GM23338 (cell line): ENCODE results near the gene SERPINA9. TPM values are rescaled to one million over a fixed set of nuclear protein-coding genes. Genes with fewer than 3 reads are reported as not detected.

Experiments
- ATAC-seq: fragments of 200-7000 bp; cut with Tn5 transposase; 3 replicates; pipeline ENCODE4 v1.9.1; 2020
- DNase-seq: peaks from one replicate; pipeline ENCODE4 v3.0.0-alpha.2; 2015; ENCODE audit warnings: low spot score
- H2AFZ ChIP-seq: fragments of 200-600 bp; sonication (generic); 2 replicates; pipeline ENCODE4 v1.8.0; 2016; ENCODE audit warnings: antibody characterized with exemption, mild to moderate bottlenecking, moderate library complexity
- H3F3A ChIP-seq: fragments of 200-600 bp; sonication (generic); replicated peaks from 2 replicates; pipeline ENCODE4 v1.8.0; 2017; ENCODE audit warnings: antibody characterized with exemption, mixed run types, low read depth
- H3K27ac ChIP-seq: fragments of 200-600 bp; sonication (generic); 2 replicates; pipeline ENCODE4 v1.6.1; 2016; ENCODE audit warnings: low read depth
- H3K27me3 ChIP-seq: fragments of 200-600 bp; sonication (generic); 2 replicates; pipeline ENCODE4 v1.8.0; 2016; ENCODE audit warnings: mild to moderate bottlenecking, mixed run types, moderate library complexity; ENCODE audit not compliant: insufficient read depth
- H3K36me3 ChIP-seq: fragments of 200-600 bp; sonication (generic); 2 replicates; pipeline ENCODE4 v1.8.0; 2016; ENCODE audit warnings: mild to moderate bottlenecking; ENCODE audit not compliant: insufficient read depth
- H3K4me1 ChIP-seq: fragments of 200-600 bp; sonication (generic); 2 replicates; pipeline ENCODE4 v1.8.0; 2016; ENCODE audit warnings: mild to moderate bottlenecking, moderate library complexity; ENCODE audit not compliant: insufficient read depth
- H3K4me2 ChIP-seq: fragments of 200-600 bp; sonication (generic); 2 replicates; pipeline ENCODE4 v1.7.1; 2017; ENCODE audit warnings: mixed run types
- H3K4me3 ChIP-seq: fragments of 200-600 bp; sonication (generic); 2 replicates; pipeline ENCODE4 v1.6.1; 2016; ENCODE audit warnings: mixed run types
- H3K79me2 ChIP-seq: fragments of 200-600 bp; sonication (generic); replicated peaks from 2 replicates; pipeline ENCODE4 v1.8.0; 2017; ENCODE audit warnings: mild to moderate bottlenecking; ENCODE audit not compliant: insufficient read depth
- H3K9me2 ChIP-seq: fragments of 200-600 bp; sonication (generic); 2 replicates; pipeline ENCODE4 v1.8.0; 2017; ENCODE audit not compliant: insufficient read depth
- H4K20me1 ChIP-seq: fragments of 200-600 bp; sonication (generic); replicated peaks from 2 replicates; pipeline ENCODE4 v1.8.0; 2017; ENCODE audit warnings: mild to moderate bottlenecking; ENCODE audit not compliant: insufficient read depth
- H3K27ac Mint-ChIP-seq: 2 replicates; pipeline ENCODE4 v1.8.0; 2020; ENCODE audit warnings: inconsistent platforms, mild to moderate bottlenecking, moderate library complexity, mixed read lengths
- H3K27me3 Mint-ChIP-seq: 3 replicates; pipeline ENCODE4 v1.8.0; 2022; ENCODE audit warnings: low read depth, mild to moderate bottlenecking, moderate library complexity, mixed read lengths, inconsistent platforms; ENCODE audit not compliant: insufficient read depth, poor library complexity
- H3K36me3 Mint-ChIP-seq: 3 replicates; pipeline ENCODE4 v1.8.0; 2021; ENCODE audit warnings: low read depth, mild to moderate bottlenecking, inconsistent platforms, moderate library complexity, mixed read lengths
- H3K4me1 Mint-ChIP-seq: 3 replicates; pipeline ENCODE4 v1.8.0; 2020; ENCODE audit warnings: mild to moderate bottlenecking, inconsistent platforms, mixed read lengths
- H3K4me3 Mint-ChIP-seq: 3 replicates; pipeline ENCODE4 v1.8.0; 2021; ENCODE audit warnings: moderate library complexity, mild to moderate bottlenecking, inconsistent platforms, mixed read lengths
- H3K9me3 Mint-ChIP-seq: 3 replicates; pipeline ENCODE4 v1.8.0; 2020; ENCODE audit warnings: moderate library complexity, mild to moderate bottlenecking, inconsistent platforms, mixed read lengths
- CREB1 ChIP-seq: fragments of 250-450 bp; sonication (Bioruptor Pico); IDR thresholded peaks from 2 replicates; pipeline ENCODE4 v1.5.0; 2020; ENCODE audit warnings: low read depth, mild to moderate bottlenecking, moderate library complexity
- EZH2 ChIP-seq: fragments of 200-600 bp; sonication (generic); IDR thresholded peaks from one replicate; pipeline ENCODE4 v1.8.0; 2017; ENCODE audit warnings: antibody characterized with exemption, mild to moderate bottlenecking, low read depth; ENCODE audit not compliant: unreplicated experiment
- EZH2phosphoT487 ChIP-seq: fragments of 200-600 bp; sonication (generic); IDR thresholded peaks from one replicate; pipeline ENCODE4 v1.8.1; 2018; ENCODE audit warnings: antibody characterized with exemption; ENCODE audit not compliant: unreplicated experiment
- JUNB ChIP-seq: IDR thresholded peaks from one replicate; pipeline ENCODE4 v1.6.1; 2016; ENCODE audit warnings: antibody characterized with exemption; ENCODE audit not compliant: unreplicated experiment
- NANOG ChIP-seq: IDR thresholded peaks from 2 replicates; pipeline ENCODE4 v1.6.1; 2016; ENCODE audit warnings: antibody characterized with exemption, borderline replicate concordance
- POLR2AphosphoS5 ChIP-seq: IDR thresholded peaks from 2 replicates; pipeline ENCODE4 v1.6.1; 2016; ENCODE audit warnings: antibody characterized with exemption, low read depth
- STAT1 ChIP-seq: IDR thresholded peaks from one replicate; pipeline ENCODE4 v1.6.1; 2016; ENCODE audit warnings: antibody characterized with exemption; ENCODE audit not compliant: unreplicated experiment
- ZNF114 ChIP-seq: fragments of 250-450 bp; sonication (Bioruptor Pico); IDR thresholded peaks from 2 replicates; pipeline ENCODE4 v1.5.0; 2020; ENCODE audit warnings: mild to moderate bottlenecking, moderate library complexity
- ZNF331 ChIP-seq: fragments of 250-450 bp; sonication (Bioruptor Pico); IDR thresholded peaks from 2 replicates; pipeline ENCODE4 v1.5.0; 2020; ENCODE audit warnings: low read depth, mild to moderate bottlenecking, moderate library complexity
- polyA plus RNA-seq: library from polyadenylated mRNA; unstranded; fragments of >200 nt; fragmentation: Nextera tagmentation; extraction: Ambion mirVana; gene quantifications from 2 replicates; pipeline ENCODE4 v1.2.1, GENCODE V29; 2016
- total RNA-seq: library from RNA; depleted of rRNA; stranded (reverse); fragments of >200 nt; shearing (Covaris generic); gene quantifications from 2 replicates; pipeline ENCODE4 v1.2.3, GENCODE V29; 2014
- TF ChIP-seq, protein P1 (sequence below): IDR thresholded peaks from 2 replicates; pipeline ENCODE4 v1.6.1; 2016; ENCODE audit warnings: antibody characterized with exemption
- TF ChIP-seq, protein P2 (sequence below): fragments of 250-450 bp; sonication (Bioruptor Pico); IDR thresholded peaks from 2 replicates; pipeline ENCODE4 v1.5.0; 2020; ENCODE audit warnings: mild to moderate bottlenecking, moderate library complexity
- TF ChIP-seq, protein P3 (sequence below): IDR thresholded peaks from one replicate; pipeline ENCODE4 v1.6.1; 2018; ENCODE audit warnings: antibody characterized with exemption; ENCODE audit not compliant: unreplicated experiment
- TF ChIP-seq, protein P4 (sequence below), 2 experiments: fragments of 200-600 bp in 1 of 2; sonication (generic) in 1 of 2; conservative IDR thresholded peaks; 2 replicates each; pipeline versions ENCODE4 v1.5.1 to v1.6.1; 2016 to 2017; ENCODE audit warnings: antibody characterized with exemption in 2 of 2, low read depth in 2 of 2, mild to moderate bottlenecking in 2 of 2, moderate library complexity in 1 of 2

SERPINA9 gene
- total and polyA plus RNA-seq, 2 experiments from 2014 or later: not detected

DNA sequence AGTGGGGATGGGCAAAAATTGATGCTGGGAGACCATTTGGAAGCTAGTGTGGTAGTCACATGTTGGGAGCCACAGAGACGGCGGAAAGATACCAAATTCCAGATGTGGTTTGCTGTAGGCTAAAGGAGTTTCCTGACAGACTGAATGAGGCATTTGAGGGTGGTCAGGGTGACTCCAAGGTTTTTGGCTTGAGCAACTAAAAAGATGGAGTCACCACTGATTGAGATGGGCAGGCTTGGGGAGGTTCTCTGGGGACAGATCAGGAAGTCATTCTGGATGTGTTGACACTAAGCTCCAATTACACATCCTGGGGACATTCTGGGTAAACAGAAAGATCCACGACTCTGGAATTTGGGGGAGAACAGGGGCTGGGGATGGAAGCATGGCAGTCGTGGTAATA is 15.5 kb upstream of the SERPINA9 start:
- TF ChIP-seq, protein P1, sequence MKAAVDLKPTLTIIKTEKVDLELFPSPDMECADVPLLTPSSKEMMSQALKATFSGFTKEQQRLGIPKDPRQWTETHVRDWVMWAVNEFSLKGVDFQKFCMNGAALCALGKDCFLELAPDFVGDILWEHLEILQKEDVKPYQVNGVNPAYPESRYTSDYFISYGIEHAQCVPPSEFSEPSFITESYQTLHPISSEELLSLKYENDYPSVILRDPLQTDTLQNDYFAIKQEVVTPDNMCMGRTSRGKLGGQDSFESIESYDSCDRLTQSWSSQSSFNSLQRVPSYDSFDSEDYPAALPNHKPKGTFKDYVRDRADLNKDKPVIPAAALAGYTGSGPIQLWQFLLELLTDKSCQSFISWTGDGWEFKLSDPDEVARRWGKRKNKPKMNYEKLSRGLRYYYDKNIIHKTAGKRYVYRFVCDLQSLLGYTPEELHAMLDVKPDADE: no peak
- TF ChIP-seq EZH2phosphoT487 (no peak), JUNB (no peak), CREB1 (no peak), NANOG (no peak), ZNF114 (no peak), STAT1 (no peak), EZH2 (no peak), POLR2AphosphoS5 (no peak), ZNF331 (CRISPR knock-in tag) (no peak)
- TF ChIP-seq, protein P2, sequence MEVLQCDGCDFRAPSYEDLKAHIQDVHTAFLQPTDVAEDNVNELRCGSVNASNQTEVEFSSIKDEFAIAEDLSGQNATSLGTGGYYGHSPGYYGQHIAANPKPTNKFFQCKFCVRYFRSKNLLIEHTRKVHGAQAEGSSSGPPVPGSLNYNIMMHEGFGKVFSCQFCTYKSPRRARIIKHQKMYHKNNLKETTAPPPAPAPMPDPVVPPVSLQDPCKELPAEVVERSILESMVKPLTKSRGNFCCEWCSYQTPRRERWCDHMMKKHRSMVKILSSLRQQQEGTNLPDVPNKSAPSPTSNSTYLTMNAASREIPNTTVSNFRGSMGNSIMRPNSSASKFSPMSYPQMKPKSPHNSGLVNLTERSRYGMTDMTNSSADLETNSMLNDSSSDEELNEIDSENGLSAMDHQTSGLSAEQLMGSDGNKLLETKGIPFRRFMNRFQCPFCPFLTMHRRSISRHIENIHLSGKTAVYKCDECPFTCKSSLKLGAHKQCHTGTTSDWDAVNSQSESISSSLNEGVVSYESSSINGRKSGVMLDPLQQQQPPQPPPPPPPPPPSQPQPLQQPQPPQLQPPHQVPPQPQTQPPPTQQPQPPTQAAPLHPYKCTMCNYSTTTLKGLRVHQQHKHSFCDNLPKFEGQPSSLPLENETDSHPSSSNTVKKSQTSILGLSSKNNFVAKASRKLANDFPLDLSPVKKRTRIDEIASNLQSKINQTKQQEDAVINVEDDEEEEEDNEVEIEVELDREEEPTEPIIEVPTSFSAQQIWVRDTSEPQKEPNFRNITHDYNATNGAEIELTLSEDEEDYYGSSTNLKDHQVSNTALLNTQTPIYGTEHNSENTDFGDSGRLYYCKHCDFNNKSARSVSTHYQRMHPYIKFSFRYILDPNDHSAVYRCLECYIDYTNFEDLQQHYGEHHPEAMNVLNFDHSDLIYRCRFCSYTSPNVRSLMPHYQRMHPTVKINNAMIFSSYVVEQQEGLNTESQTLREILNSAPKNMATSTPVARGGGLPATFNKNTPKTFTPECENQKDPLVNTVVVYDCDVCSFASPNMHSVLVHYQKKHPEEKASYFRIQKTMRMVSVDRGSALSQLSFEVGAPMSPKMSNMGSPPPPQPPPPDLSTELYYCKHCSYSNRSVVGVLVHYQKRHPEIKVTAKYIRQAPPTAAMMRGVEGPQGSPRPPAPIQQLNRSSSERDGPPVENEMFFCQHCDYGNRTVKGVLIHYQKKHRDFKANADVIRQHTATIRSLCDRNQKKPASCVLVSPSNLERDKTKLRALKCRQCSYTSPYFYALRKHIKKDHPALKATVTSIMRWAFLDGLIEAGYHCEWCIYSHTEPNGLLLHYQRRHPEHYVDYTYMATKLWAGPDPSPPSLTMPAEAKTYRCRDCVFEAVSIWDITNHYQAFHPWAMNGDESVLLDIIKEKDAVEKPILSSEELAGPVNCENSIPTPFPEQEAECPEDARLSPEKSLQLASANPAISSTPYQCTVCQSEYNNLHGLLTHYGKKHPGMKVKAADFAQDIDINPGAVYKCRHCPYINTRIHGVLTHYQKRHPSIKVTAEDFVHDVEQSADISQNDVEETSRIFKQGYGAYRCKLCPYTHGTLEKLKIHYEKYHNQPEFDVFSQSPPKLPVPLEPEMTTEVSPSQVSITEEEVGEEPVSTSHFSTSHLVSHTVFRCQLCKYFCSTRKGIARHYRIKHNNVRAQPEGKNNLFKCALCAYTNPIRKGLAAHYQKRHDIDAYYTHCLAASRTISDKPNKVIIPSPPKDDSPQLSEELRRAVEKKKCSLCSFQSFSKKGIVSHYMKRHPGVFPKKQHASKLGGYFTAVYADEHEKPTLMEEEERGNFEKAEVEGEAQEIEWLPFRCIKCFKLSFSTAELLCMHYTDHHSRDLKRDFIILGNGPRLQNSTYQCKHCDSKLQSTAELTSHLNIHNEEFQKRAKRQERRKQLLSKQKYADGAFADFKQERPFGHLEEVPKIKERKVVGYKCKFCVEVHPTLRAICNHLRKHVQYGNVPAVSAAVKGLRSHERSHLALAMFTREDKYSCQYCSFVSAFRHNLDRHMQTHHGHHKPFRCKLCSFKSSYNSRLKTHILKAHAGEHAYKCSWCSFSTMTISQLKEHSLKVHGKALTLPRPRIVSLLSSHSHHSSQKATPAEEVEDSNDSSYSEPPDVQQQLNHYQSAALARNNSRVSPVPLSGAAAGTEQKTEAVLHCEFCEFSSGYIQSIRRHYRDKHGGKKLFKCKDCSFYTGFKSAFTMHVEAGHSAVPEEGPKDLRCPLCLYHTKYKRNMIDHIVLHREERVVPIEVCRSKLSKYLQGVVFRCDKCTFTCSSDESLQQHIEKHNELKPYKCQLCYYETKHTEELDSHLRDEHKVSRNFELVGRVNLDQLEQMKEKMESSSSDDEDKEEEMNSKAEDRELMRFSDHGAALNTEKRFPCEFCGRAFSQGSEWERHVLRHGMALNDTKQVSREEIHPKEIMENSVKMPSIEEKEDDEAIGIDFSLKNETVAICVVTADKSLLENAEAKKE (CRISPR knock-in tag): no peak
- TF ChIP-seq, protein P3, sequence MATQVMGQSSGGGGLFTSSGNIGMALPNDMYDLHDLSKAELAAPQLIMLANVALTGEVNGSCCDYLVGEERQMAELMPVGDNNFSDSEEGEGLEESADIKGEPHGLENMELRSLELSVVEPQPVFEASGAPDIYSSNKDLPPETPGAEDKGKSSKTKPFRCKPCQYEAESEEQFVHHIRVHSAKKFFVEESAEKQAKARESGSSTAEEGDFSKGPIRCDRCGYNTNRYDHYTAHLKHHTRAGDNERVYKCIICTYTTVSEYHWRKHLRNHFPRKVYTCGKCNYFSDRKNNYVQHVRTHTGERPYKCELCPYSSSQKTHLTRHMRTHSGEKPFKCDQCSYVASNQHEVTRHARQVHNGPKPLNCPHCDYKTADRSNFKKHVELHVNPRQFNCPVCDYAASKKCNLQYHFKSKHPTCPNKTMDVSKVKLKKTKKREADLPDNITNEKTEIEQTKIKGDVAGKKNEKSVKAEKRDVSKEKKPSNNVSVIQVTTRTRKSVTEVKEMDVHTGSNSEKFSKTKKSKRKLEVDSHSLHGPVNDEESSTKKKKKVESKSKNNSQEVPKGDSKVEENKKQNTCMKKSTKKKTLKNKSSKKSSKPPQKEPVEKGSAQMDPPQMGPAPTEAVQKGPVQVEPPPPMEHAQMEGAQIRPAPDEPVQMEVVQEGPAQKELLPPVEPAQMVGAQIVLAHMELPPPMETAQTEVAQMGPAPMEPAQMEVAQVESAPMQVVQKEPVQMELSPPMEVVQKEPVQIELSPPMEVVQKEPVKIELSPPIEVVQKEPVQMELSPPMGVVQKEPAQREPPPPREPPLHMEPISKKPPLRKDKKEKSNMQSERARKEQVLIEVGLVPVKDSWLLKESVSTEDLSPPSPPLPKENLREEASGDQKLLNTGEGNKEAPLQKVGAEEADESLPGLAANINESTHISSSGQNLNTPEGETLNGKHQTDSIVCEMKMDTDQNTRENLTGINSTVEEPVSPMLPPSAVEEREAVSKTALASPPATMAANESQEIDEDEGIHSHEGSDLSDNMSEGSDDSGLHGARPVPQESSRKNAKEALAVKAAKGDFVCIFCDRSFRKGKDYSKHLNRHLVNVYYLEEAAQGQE: no peak
- TF ChIP-seq, protein P4, sequence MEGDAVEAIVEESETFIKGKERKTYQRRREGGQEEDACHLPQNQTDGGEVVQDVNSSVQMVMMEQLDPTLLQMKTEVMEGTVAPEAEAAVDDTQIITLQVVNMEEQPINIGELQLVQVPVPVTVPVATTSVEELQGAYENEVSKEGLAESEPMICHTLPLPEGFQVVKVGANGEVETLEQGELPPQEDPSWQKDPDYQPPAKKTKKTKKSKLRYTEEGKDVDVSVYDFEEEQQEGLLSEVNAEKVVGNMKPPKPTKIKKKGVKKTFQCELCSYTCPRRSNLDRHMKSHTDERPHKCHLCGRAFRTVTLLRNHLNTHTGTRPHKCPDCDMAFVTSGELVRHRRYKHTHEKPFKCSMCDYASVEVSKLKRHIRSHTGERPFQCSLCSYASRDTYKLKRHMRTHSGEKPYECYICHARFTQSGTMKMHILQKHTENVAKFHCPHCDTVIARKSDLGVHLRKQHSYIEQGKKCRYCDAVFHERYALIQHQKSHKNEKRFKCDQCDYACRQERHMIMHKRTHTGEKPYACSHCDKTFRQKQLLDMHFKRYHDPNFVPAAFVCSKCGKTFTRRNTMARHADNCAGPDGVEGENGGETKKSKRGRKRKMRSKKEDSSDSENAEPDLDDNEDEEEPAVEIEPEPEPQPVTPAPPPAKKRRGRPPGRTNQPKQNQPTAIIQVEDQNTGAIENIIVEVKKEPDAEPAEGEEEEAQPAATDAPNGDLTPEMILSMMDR (conservative IDR thresholded peaks at IDR 0.05; ENCODE audit: low read depth in 2 of 2): no peak
- Mint-ChIP-seq H3K36me3 (no peaks in the 10 kb centered on the region), H3K4me1 (peaks cover 8% of the 10 kb centered on the region), H3K9me3 (peaks cover 2% of the 10 kb centered on the region; the same call in 1 of the 3 replicates), H3K4me3 (no peak overlapping the region), H3K27ac (no peak overlapping the region), H3K27me3 (peaks cover 11% of the 10 kb centered on the region)
- no peak overlapping the region for H2AFZ ChIP-seq
- peaks cover 11% of the 10 kb centered on the region; the same call in 1 of the 2 replicates for H3K9me2 ChIP-seq
- 0 out of 2 replicates have a peak, but pooled peaks cover 6% of the 10 kb centered on the region for H3K4me1 ChIP-seq
- no peaks in the 10 kb centered on the region for H3F3A ChIP-seq
- no peaks in the 10 kb centered on the region for H3K79me2 ChIP-seq
- no peak overlapping the region for H3K4me3 ChIP-seq
- no peak for ATAC-seq
- no peak for DNase-seq
- no peak overlapping the region for H3K4me2 ChIP-seq
- no peaks in the 10 kb centered on the region for H3K36me3 ChIP-seq
- H4K20me1 ChIP-seq: no peaks in the 10 kb centered on the region
- H3K27me3 ChIP-seq: no peaks in the 10 kb centered on the region
- H3K27ac ChIP-seq: no peak overlapping the region
